Lower leg skin (tissue), 4 donors: Measurements from ENCODE around the gene ATG12. TPM values are rescaled to one million over a fixed set of nuclear protein-coding genes. Genes with fewer than 3 reads are reported as not detected.

Experiments used
- DNase-seq, 2 donors: peaks; one replicate each; pipeline ENCODE4 v3.0.0-alpha.2; 2019; ENCODE audit warnings: low spot score in 2 of 2
- H3K4me3 ChIP-seq: fragments of 200-600 bp; sonication (generic); 2 replicates; pipeline ENCODE4 v1.5.1; 2017; ENCODE audit warnings: mild to moderate bottlenecking, low read depth; ENCODE audit not compliant: poor library complexity, severe bottlenecking
- POLR2A ChIP-seq, 2 donors: fragments of 450-650 bp; IDR thresholded peaks; one replicate each; pipeline ENCODE4 v1.6.1; 2016 to 2017; ENCODE audit warnings: antibody characterized with exemption in 2 of 2, mild to moderate bottlenecking in 1 of 2, moderate library complexity in 1 of 2
- WGBS, 2 donors: methylation state at CpG; one replicate each; pipeline ENCODE4 v1.1.5; 2018; 5-methylcytosine and 5-hydroxymethylcytosine counted together
- intact Hi-C: fragments of 100-400 bp; cut with DNase I; formaldehyde crosslinking; loops from one replicate; pipeline ENCODE4 v1.15.0; 2023; ENCODE audit warnings: low total_unique reads
- total RNA-seq, 4 donors: library from RNA; depleted of rRNA; stranded (reverse); fragments of >200 nt; gene quantifications; one replicate each; pipeline ENCODE4 v1.1.0, GENCODE V29; 2016
- TF ChIP-seq, protein P1 (sequence below), 3 donors: fragments of 450-650 bp; IDR thresholded peaks; one replicate each; pipeline ENCODE4 v1.5.1; 2016; ENCODE audit warnings: antibody characterized with exemption in 3 of 3, mild to moderate bottlenecking in 3 of 3, moderate library complexity in 2 of 3

ATG12 gene
- total RNA-seq, 4 donors from 2014 or later: 29.7 to 52.7 (median 34.8) TPM

- 32 to 36% methylated on average over 1 of the region's 1 CpG for WGBS, 2 donors
- intact Hi-C loops: no loop called here
- DNase-seq: no peak
- no peak overlapping the region for H3K4me3 ChIP-seq
- TF ChIP-seq POLR2A (IDR thresholded peaks at IDR 0.05): no peak
- TF ChIP-seq, protein P1, sequence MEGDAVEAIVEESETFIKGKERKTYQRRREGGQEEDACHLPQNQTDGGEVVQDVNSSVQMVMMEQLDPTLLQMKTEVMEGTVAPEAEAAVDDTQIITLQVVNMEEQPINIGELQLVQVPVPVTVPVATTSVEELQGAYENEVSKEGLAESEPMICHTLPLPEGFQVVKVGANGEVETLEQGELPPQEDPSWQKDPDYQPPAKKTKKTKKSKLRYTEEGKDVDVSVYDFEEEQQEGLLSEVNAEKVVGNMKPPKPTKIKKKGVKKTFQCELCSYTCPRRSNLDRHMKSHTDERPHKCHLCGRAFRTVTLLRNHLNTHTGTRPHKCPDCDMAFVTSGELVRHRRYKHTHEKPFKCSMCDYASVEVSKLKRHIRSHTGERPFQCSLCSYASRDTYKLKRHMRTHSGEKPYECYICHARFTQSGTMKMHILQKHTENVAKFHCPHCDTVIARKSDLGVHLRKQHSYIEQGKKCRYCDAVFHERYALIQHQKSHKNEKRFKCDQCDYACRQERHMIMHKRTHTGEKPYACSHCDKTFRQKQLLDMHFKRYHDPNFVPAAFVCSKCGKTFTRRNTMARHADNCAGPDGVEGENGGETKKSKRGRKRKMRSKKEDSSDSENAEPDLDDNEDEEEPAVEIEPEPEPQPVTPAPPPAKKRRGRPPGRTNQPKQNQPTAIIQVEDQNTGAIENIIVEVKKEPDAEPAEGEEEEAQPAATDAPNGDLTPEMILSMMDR (IDR thresholded peaks at IDR 0.05): no peak
Measured at GRCh38 chr5:115801984-115802383, 39.4 kb downstream of the ATG12 start.

DNA sequence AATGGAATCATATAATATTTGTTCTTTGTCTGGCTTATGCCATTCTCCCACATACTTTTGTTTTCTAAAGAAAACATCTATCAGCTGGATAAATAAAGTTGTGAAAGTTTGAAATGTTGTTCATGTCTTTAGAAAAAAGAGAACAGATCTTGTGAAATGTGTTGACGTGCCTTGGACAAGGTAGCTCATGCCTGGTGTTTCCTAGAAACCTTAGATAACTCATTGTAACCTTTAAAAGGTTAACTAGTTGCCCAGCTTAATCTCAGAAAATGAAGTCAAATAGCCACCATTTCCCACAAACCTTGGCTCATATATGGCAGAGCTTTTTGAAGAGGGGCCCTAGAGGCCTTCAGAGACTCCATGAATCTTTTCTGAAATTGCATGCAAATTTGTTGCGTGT lies 40.2 kb downstream of the ATG12 start:
- intact Hi-C loops: no loop called here
- no peak for TF ChIP-seq POLR2A (IDR thresholded peaks at IDR 0.05)
- TF ChIP-seq, protein P1 (IDR thresholded peaks at IDR 0.05): no peak
- DNase-seq: no peak
- WGBS, 2 donors: 88 to 97% methylated on average over 2 of the region's 2 CpGs
- H3K4me3 ChIP-seq: no peak overlapping the region

DNA sequence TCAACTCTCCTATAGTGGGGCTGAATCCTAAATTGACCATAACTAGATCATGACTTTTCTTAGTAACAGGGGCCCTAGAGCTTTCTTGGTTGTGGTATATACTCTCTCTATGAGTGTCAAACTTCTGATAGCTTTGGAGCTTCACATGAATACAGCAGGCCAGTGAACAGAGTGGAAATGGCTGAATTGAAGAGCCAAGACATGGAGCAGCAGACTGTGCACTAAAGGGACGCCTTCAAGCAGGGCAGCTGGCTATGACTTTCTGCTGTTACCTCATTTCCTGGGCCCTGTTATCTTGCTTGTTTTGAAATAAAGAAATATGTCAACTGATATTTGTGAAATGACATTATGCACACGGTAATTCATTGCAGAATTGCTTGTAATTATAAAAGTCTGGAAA lies 41.3 kb downstream of the ATG12 start:
- DNase-seq: no peak
- WGBS, 2 donors: 89 to 90% methylated on average over 2 of the region's 2 CpGs
- intact Hi-C loops: no loop called here
- no peak for TF ChIP-seq POLR2A (IDR thresholded peaks at IDR 0.05)
- TF ChIP-seq, protein P1 (IDR thresholded peaks at IDR 0.05): no peak
- no peak overlapping the region for H3K4me3 ChIP-seq

DNA sequence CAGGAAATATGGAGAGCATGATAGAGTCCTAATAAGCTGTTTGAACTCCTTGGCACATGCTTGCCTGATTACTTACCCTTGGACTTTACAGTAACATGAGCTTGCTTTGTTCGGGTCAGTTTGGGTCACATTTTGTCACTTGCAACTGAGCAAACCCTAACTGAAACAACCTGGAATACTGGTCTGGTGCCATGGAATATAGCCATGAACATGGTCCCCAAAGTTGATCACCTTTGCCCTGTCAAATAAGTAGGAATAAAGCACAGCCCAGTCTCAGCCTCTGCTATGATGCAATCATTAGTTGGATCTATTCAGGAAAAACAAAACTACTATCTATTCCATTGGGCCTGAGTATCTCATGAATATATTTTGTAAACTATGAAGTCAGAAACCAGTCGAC lies 43.1 kb downstream of the ATG12 start:
- no peak overlapping the region for H3K4me3 ChIP-seq
- no peak for DNase-seq
- WGBS, 2 donors: 76 to 78% methylated on average over 2 of the region's 2 CpGs
- intact Hi-C loops: no loop called here
- TF ChIP-seq, protein P1 (IDR thresholded peaks at IDR 0.05): no peak
- no peak for TF ChIP-seq POLR2A (IDR thresholded peaks at IDR 0.05)

GRCh38 chr5:115796656-115797055 lies 44.7 kb downstream of the ATG12 start:
- whole genome bisulfite sequencing, 2 donors: 93 to 98% methylated on average over 3 of the region's 3 CpGs
- no peak overlapping the region for H3K4me3 ChIP-seq
- intact Hi-C loops: no loop called here
- no peak for DNase-seq
- TF ChIP-seq, protein P1 (IDR thresholded peaks at IDR 0.05): no peak
- no peak for TF ChIP-seq POLR2A (IDR thresholded peaks at IDR 0.05)

- no peak overlapping the region for H3K4me3 ChIP-seq
- intact Hi-C loops: no loop called here
- TF ChIP-seq, protein P1 (IDR thresholded peaks at IDR 0.05): no peak
- no peak for TF ChIP-seq POLR2A (IDR thresholded peaks at IDR 0.05)
- no peak for DNase-seq
- WGBS, 2 donors: 88 to 100% methylated on average over 1 of the region's 1 CpG
Measured at GRCh38 chr5:115795700-115796099, 45.7 kb downstream of the ATG12 start.
